ENCODE results near the gene PAPPA2.

Gene PAPPA2

DNA sequence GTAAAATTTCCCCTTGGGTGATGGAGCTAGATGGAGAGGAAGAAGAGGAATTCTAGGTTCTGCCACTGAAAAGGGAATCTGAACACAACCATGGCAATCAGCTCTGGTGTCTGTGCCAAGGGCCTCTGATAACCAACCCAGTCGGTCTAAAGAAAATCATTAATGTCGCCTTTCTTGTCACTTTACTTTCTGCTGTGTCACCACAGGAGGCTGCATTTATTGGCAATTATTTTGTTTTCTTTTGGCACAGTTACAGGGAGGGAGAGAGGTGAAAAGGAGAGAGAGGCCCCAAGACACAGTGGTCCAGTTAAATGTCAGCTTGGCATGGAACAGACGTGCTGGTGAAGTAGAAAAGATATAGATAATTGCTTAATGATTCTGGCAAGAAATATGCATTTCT is 414.6 kb downstream of the PAPPA2 start:
- no peak for DNase-seq

DNA sequence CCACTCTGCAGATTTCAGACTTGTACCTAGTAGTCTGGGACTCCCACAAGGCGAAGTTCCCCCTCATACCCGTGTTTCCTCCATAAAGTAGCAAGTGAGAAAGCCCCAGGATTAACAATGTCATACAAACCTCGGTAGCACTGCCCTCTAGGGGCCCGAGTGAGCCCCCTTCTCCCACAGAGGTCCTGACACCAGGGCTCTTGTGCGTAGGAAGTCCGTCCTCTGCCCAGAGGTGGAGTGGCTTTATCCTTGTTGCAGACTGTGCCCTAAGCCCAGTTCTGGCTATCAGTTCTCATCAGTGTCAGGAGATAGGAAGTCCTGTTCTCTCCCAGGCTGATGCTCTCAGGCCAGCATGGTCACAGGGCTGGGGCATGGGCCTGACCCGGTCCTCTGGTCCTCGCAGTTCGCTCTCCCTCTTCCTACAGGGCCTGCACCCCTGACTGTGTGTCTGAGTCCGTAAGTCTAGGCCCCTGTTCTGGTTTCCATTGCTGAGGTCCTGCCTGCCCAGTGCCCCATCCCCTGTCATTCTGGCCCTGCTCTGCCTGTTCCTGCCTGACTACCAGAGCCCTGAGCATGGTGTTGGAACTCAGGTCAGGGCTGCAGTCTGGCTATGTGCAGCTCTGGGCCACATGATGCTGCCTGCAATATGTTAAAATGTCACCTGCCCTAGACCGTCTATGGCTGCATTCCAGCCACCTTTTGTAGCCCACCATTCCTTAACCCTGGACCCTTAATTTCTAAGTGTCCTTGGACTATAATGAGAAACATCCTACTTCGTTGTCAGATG is 416.0 kb downstream of the PAPPA2 start:
- no peak for DNase-seq

DNA sequence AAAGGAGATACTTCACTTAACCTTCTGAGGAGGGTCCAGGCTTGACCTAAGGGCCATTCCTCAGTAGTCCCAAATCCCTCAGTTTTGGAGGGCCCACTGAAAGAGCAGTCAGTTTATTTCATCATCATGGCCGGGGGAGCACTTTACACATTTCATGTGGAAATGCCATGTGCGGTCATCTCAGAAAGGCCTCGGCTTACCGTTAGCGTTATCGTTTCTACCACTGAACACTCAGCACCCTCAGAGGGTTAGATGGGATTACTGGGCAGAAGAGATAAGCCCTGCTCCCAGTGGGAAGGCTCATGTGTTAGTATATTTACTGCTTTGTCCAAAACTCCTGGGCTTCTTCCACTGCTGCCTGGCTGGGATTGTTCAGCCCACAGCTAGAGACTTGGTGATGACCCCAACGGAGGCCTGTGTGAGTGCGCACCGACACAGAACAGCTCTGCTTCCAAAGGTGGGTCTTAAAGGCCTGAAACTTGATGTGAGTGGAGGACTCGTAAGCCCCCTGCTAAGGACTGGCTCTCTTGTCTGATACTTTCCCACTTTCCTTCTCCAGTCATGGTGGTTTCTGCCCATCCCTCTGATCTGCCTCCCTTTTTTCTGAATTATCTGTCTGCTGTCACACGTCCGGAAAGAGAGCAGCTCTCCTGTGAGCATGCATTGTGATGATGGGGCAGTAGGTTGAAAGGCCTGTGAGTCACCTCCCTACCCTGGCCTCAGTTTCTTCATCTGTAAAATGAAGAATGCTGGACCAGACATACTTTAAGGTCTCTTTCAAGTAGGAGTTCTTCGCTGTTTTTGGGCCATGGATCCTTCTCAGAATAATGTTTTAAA is 417.0 kb downstream of the PAPPA2 start:
- no peak for DNase-seq

DNA sequence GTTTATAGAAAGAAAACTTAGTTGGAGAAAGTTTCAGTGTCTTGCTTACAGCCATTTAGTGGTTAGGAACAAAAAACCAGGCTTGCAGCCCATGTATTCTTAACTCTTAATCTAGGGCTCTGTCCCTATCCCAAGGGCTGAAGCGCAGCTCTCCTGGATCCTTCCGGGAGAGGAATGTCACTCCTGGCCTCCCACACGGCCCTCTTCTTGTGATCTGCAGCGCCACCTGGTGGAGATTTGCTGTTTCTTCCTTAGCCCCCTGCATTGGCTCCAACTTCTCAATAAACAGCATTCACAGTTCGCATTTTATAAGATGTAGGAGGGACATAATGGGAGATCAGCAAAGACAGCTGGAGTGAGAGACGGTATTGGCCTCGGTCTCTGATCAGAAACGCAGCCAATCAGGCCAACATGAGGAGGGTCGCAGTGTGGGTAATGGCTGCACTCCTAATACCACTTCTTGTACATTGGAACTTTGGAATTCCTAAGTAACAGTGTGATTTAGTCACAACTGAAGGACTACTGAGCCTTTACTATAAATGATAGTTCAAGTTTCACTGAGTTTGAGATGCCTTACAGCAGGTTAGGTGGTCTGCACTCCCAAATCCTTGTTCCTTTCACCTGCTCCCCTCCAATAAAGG is 418.1 kb downstream of the PAPPA2 start:
- DNase-seq, result peak; percentile 66 to 67

DNA sequence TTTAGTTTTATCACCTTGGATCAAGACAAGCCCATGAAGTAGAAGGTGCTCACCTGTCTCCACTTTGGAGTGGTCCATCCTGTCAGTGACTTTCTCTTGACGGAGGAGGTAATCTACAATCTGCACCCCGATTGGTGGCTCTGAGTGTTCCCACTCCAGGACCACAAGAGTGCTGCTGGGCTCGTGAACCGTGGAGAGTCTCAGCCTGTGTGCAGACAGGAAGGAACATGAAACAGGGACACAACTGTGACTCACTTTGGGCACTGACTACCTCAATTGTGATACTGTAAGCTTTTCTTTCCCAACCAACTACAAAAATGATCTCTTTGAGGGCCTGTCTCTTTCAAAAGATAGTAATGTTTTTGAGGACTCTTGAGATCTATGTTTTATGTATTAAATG is 421.3 kb downstream of the PAPPA2 start:
- DNase-seq, result no peak

DNA sequence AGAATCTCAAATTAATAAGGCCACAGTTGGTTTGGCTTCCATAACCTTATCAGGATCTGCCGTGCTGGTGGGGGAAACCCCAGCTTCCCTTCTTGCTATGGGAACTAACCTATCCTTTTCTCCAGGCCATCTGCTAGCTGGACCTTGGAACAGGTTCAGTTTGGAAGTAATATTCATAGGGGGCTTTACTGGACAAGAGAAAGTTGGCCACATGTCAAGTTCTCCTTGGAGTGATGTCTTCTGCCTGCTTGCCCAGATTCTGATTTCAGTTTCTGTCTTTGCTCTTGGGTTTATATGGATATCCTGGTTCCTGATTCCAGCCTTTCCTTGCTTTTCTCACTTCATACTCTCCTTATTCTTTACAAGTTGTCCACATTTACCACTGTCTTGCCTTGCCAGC is 421.9 kb downstream of the PAPPA2 start:
- no peak for DNase-seq

DNA sequence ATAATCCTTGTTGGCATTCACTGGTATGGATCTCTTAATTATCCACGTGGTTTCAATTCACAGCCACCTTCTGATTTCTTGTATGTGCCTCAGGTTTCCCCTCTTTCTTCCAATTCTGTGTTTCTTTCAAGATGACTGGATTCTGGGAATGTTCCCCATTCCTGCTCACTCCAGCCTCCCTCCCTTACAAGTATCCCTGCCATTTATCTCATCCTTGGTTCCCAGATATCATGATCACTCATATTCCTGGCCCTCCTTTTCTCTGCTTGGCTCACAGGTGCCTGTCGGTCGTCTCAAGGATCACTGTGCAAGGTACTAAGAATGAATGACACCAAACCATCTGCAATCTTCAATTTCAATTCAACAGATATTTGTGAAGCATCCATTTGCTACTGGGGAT is 422.4 kb downstream of the PAPPA2 start:
- DNase-seq, result no peak

DNA sequence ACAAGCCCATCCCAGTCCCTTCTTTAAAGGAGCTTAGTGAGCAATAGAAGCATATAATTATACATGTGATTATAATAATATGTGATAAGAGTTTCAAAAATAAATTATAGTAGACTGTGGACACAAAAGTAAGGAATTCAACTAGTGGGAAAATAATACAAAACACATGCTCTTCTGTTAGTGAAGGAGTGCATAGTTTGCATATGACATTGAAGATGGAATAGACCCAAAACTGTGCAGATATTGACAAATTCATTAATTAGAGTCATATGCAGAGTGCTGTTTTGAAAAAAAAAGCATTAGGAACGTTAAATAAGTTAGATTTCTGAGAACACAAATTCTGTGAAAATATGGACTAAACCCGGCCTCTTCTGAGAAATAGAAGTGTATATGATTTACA is 422.8 kb downstream of the PAPPA2 start:
- no peak for DNase-seq

DNA sequence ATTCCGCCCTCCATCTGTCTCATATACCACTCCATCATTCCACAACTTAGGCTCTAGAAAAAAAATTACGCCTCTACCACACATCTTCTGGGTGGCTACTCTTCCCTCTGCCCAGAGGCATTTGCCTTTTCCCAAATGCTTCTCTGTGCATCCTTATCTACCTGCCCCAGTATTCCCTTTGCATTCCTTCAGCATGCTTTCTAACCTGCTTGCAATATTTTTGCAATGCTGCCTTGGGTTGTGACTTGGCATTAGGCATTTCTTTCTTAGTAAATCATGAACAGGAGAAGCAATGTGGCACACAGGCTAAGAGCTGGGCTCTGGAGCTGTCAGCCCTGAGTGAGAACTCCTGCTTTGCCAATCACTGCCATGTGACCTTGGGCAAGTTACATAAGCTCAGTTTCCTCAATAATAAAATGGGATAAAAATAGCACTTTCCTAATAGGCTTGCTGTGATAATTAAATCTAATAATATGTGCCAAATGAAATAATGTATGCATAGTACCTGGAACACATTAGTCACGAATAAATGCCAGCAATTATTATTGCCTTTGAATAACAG is 425.6 kb downstream of the PAPPA2 start:
- no peak for DNase-seq

DNA sequence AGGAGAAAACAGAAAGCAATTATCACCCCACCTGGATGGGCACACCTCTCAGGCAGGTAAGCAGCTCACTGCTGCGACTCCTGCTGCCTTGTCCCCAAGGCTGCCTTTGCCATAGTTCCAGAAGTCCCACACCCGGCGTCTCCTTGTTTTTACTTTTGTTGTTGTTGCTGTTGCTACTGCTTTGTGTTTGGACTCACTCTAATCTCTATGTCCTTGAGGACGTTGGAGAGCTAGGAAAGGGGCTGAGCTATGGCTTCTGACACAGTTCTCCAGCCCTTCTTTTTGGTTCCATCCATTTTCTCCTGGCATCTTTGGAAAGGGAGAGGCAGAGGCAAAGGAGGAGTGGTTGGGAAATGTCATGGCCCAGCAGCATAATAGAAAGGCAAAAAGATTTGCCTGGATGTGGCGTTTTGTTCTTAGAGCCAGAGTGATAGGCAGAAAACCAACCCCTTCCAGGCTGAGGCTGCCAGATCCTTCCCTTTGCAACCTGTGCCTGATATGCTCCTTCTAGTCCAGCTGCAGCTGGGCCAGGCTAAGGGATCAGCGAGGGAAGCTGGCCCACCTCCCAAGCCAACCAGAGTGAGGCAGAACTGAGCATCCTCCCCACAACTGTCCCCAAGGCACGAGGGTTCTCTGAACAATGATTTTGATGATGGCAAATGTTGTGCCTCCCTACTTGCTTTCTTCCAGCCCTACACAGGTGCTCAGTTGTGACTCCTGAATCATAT is 430.8 kb downstream of the PAPPA2 start:
- no peak for DNase-seq

DNA sequence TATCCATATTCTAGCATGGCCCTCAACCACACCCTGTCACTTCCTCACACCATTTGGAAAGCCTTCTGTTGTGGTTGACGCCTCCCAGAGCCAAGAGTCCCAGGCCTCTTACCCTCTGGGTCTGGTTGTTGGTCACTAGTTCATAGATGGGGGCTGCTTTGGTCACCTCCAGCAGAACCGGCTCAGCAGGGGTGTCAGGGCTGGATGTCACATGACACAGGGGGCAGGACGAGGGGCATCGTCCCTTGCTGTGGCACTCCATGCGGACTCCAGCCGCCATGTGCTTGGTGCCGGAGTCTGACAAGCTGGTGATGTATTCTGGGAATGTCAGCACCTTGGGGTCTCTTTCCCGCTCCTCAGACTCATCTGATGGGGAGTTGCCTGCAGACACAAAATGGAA is 431.5 kb downstream of the PAPPA2 start:
- no peak for DNase-seq
